Muscle of back (tissue), 11 donors: ENCODE measurements around the gene FAM131C. TPM values are rescaled to one million over a fixed set of nuclear protein-coding genes. Genes with fewer than 3 reads are reported as not detected.
"Not testable (repeated sequence)": the region's sequence is repeated elsewhere in the genome, so short reads cannot be mapped to it uniquely, and the experiment has no call there.

ENCODE experiments used
- DNase-seq, 3 donors: peaks; one replicate each; pipeline versions ENCODE4 v3.0.0 to v3.0.0-alpha.2; 2013
- polyA plus RNA-seq, 10 donors: library from polyadenylated mRNA; unstranded; fragments of 120-200 nt; gene quantifications; one replicate each; pipeline ENCODE4 v1.2.1, GENCODE V29; 2013; ENCODE audit not compliant: insufficient read length in 10 of 10

FAM131C gene
- polyA plus RNA-seq, 10 donors = 0.15 to 0.29 (median 0.20) TPM; not detected in 4

- DNase-seq = peak in 1 of 3 donors; percentile 33
Observed at GRCh38 chr1:16076865-16077238, 3.4 kb upstream of the FAM131C start.

DNA sequence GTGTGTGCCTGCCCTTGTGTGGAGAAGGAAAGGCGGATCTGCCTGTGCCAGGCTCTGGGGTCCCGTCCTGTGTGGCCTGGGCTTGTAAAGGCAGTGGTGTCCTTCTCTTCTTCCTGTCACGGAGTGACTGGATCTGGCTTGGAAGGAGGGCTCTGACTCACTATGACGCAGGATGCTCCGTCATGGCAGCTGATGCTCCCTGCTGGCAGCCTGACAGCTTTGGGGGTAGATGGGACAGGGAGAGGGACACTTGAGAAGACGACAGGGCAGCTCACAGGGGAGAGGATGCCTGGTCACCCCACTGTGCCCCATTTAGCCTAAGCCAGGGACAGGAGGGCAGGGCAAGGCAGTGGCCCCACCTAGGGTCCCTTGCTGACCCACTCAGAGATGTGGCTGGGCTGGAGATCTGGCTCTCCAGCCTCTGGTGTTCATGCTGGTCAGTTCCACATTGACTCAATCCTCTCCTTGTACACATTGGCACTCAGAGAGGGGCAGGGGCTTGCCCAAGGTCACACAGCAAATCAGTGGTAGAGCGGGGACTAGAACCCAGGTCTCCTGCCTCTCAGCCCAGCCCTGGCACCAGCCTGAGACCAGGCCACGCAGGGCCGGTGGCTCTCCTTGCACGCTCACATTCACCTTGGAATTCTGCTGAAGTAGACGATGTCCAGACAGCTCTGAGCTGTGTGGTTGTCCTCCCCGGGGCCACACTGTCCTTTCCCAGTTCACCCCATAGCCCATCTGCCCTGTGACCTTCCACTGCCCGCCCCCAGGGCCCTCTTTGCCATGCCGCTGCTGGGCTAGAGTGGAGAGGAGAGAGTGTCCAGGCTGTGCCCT is 2.8 kb upstream of the FAM131C start:
- peak in 1 of 3 donors; percentile 87 for DNase-seq

GRCh38 chr1:16075337-16076030 is 2.0 kb upstream of the FAM131C start:
- no peak for DNase-seq

DNA sequence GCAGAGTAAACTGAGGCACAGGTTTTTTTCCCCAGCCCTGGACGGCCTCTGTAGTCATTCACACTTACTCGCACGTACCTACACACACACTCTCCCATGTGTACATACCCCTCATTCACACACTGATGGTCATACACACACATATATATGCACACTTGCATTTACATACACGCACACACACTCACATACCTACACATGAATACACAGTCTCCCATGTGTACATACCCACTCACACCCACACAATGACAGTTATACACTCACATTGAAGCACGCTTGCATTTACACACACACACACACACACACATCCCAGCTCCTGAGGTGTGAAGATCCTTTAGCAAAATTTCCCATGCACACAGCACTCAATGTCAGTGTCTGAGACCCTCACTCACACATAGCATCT is 766 bp upstream of the FAM131C start:
- DNase-seq = no peak

- no peak for DNase-seq
Observed at GRCh38 chr1:16072616-16073484, 601 bp downstream of the FAM131C start.

DNA sequence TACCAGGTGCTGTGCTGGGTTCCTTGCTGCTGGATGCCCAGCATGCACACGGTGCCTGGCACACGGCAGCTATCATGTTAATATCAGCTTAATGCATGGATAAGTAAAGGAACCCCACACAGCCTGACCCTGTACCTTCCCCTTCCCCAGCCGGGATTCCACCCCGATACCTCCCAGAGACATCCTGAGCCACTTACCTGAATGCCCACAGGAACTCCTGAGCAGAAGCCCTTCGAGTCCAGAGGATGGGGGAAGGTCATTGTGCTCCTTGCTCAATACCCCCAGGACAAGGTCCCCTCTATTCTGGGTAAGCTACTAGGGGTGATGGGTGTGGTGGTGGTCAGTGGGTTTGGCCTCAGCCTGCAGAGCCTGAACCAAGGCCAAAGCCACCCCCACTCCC is 1.4 kb downstream of the FAM131C start:
- DNase-seq = no peak

GRCh38 chr1:16071614-16072013 is 1.8 kb downstream of the FAM131C start:
- no peak for DNase-seq

GRCh38 chr1:16070640-16071355 is 2.7 kb downstream of the FAM131C start:
- no peak for DNase-seq

- no peak for DNase-seq
Observed at GRCh38 chr1:16068356-16069270, 4.8 kb downstream of the FAM131C start.

DNA sequence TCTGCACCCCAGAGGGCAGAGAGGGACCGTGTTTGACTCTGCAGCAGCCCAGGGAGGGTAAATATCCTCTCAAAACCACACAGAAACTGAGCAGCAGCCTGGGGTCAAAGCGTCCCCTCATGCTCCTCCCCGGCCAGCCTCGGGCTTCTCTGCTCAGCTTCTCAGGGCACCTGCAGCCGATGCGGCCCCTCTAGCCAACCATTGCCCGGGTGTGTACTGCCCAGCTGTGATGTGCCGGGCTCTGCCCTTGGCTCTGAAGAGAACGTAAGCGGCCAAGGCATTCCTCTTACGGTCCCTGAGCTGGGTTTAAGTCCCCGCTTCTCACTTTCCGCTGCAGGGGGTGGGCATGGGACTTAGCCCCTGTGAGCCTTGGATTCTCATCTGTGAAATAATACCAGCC is 5.5 kb downstream of the FAM131C start:
- no peak for DNase-seq

DNA sequence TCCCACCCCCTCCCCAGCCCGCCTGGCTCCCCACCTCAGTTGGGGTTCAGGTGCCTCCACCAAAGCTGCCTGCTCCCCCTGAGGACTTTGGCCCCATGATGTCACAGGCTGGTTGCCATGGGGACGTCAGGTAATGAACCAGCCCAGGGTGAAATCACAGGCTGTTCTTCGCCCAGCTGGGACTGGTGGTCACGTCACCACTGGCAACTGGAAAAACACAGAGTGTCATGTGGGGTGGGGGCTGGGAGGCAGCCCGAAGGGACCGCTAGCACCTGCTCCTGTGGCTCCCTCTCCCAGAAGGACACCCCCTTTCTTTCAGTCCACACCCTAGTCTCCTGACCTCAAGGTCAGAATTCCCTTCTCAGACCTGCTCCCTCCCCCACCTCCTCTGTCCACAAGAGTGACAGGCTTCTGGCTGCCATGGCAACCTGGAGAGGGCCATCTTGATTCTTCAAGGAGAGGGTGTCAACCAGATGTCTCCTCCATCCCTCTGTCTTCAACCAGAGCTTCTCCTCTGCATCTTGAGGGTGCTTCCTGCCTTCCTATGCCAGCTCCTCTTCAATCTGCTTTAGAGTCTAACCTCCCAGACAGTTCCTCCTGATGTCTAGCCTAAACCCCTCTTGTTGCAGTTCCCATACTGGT is 6.2 kb downstream of the FAM131C start:
- no peak for DNase-seq

DNA sequence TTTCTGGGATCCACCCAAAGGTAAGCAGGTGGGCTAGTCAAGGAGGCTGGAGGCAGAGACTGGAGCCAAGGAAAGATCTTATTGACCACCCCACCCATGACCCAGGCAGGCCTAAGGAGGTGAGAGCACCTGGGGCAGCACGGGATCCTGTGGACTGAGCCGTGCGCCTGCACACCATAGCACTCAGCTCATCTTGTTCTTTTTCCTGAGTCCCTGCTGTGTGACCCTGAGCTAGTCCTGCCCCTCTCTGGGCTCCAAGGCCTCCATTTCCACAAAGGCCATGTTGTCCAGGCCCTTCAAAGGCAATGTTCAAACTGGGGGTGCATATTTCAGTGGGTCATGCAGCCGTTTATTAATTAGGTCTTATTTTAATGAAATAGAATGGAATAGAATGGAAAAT is 7.2 kb downstream of the FAM131C start:
- no peak for DNase-seq

DNA sequence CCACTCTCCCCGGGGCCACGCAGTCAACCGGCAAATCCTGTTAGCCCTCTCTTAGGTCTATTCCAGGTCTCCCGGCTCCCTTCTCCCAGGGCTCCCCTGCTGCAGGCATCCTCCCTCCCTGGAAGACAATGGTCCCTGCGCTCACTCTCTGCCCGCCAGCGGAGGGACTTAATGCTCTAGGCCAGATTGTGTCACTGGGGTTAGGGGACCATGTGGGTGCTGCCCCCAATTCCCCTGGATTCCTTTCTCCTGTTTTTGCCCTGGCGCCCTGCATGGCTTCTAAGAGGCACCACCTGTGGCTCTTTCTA is 8.2 kb downstream of the FAM131C start:
- no peak for DNase-seq

DNA sequence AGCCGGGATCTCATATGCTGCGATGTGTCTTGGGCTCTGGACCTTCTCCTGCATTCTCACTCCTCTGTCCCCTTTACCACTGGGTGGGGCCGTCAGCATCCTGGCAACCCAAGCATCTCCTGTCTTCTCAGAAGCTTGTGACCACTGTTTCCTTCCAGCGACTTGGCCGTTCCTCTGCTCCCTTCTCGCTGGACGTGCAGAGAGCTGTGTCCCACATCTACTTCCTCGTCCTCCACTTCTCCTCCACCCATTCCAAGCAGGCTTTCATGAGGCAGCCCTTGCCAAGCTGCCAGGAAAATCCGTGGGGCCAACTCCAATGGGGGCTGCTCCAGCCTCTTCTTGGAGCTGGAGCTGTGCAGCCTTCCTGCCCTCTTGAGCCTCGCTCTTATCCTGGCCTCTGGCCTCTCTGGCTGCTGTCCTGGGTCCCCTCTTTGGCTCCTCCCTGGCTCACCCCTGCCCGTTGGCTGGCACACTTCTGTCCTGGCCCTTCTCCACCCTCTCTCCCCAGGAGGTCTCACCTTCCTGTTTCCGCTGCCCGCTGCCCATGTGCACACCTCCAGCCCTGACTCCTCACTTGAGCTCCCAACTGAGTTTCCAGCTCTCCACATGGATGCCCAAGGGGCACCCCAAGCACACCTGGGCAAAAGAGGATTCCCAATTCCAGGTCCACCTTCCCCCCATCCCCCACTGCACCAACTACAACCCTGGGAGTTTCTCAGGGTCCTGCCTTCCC is 8.7 kb downstream of the FAM131C start:
- no peak for DNase-seq

- DNase-seq = no peak
Observed at GRCh38 chr1:16063921-16064320, 9.5 kb downstream of the FAM131C start.

- no peak for DNase-seq
Observed at GRCh38 chr1:16063226-16063829, 10.1 kb downstream of the FAM131C start.

DNA sequence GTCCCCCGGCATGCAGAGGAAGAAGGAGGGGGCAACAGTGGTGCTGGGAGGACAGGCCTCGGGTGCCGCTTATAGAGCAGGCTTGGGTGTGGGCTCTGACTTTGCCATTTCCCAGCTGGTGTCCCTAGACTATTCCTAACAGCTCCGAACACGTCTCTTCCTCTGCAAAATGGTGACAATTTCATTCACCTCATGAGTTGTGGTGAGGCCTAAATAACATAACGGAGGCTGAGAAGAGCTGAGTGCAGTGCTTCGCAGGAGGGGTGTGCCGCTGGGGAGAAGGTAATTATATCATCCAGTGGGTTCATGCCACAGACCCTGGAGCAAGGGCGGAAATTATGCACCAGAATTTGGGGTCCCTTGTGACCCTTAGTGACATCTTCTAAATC is 10.8 kb downstream of the FAM131C start:
- DNase-seq = not testable (repeated sequence)

- DNase-seq = not testable (repeated sequence)
Observed at GRCh38 chr1:16061989-16062686, 11.3 kb downstream of the FAM131C start.
